ENCODE measurements around the gene DDR2.

The DDR2 gene

GRCh38 chr1:162621256-162621655, 11.0 kb upstream of the DDR2 start (continued):
- TF ChIP-seq TSHZ2 (CRISPR knock-in tag; IDR thresholded peaks at IDR 0.05) (no peak), ZC3H10 (CRISPR knock-in tag; IDR thresholded peaks at IDR 0.05) (no peak), BACH2 (CRISPR knock-in tag; IDR thresholded peaks at IDR 0.05; ENCODE audit: borderline replicate concordance) (no peak)

DNA sequence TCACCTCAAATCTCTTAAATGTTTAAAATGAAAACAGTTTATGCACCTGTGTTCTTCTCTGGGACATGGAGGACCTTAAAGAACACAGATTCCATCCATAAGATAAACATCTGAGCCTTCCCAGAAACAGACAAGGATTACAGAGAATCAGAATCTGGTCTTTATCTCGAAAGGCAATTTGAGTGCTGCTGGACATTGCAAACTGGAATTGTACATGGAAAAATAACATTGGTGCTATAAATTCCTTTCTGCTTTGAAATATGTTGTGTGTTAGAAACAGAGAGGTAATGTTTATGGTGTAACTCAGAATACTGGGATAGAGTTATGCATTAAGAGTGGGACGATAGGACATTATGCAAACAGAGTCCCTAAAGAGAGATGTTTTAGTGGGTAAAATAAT, 6.6 kb upstream of the DDR2 start:
- TF ChIP-seq OSR1 (CRISPR knock-in tag; IDR thresholded peaks at IDR 0.05) (no peak), CSDC2 (CRISPR knock-in tag; IDR thresholded peaks at IDR 0.05) (no peak), ISL1 (CRISPR knock-in tag; IDR thresholded peaks at IDR 0.05) (no peak), ZNF565 (CRISPR knock-in tag; conservative IDR thresholded peaks at IDR 0.05; ENCODE audit: low read depth) (no peak), CREB5 (CRISPR knock-in tag; IDR thresholded peaks at IDR 0.05; ENCODE audit: low read depth) (no peak), PPARA (CRISPR knock-in tag; IDR thresholded peaks at IDR 0.05; ENCODE audit: borderline replicate concordance) (no peak), SNAI2 (CRISPR knock-in tag; IDR thresholded peaks at IDR 0.05) (no peak), GLIS3 (CRISPR knock-in tag; IDR thresholded peaks at IDR 0.05) (no peak), ARNTL (CRISPR knock-in tag; IDR thresholded peaks at IDR 0.05; ENCODE audit: borderline replicate concordance, low read depth) (no peak), BACH2 (CRISPR knock-in tag; IDR thresholded peaks at IDR 0.05; ENCODE audit: borderline replicate concordance) (no peak), RARB (CRISPR knock-in tag; IDR thresholded peaks at IDR 0.05) (no peak), ZNF8 (CRISPR knock-in tag; IDR thresholded peaks at IDR 0.05) (no peak), TCF4 (CRISPR knock-in tag; IDR thresholded peaks at IDR 0.05; ENCODE audit: borderline replicate concordance) (no peak; the same call in 1 of the 2 replicates), ZC3H10 (CRISPR knock-in tag; IDR thresholded peaks at IDR 0.05) (no peak), ESRRG (CRISPR knock-in tag; IDR thresholded peaks at IDR 0.05) (no peak), TSHZ2 (CRISPR knock-in tag; IDR thresholded peaks at IDR 0.05) (no peak), ZFP3 (CRISPR knock-in tag; IDR thresholded peaks at IDR 0.05) (no peak)
- TF ChIP-seq, protein P1, sequence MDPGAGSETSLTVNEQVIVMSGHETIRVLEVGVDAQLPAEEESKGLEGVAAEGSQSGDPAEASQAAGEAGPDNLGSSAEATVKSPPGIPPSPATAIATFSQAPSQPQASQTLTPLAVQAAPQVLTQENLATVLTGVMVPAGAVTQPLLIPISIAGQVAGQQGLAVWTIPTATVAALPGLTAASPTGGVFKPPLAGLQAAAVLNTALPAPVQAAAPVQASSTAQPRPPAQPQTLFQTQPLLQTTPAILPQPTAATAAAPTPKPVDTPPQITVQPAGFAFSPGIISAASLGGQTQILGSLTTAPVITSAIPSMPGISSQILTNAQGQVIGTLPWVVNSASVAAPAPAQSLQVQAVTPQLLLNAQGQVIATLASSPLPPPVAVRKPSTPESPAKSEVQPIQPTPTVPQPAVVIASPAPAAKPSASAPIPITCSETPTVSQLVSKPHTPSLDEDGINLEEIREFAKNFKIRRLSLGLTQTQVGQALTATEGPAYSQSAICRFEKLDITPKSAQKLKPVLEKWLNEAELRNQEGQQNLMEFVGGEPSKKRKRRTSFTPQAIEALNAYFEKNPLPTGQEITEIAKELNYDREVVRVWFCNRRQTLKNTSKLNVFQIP (CRISPR knock-in tag; IDR thresholded peaks at IDR 0.05; ENCODE audit: borderline replicate concordance, low read depth): no peak

DNA sequence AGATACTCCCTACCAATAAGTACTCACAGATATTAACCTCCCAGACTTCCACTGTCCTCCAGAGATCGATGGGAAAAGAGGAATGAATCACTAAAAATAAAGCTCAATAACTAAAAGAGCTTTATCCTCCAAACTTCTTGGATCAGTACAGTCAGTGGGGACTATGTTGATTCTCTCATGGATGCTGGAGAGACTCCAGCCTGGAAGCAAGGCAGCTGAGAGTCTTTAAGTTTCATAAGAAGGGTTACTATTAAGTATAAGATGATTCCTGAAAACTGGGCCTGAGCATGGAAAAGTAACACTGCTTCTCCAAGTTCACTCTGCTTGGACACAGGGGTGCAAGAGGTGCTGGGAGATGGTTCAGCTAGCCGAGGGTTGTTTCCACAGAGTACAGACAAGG, 6.2 kb upstream of the DDR2 start:
- ATAC-seq: no peak
- TF ChIP-seq, protein P1 (CRISPR knock-in tag; IDR thresholded peaks at IDR 0.05; ENCODE audit: borderline replicate concordance, low read depth): no peak
- TF ChIP-seq ZFP30 (CRISPR knock-in tag; IDR thresholded peaks at IDR 0.05): no peak
- no peak for TF ChIP-seq TSHZ2 (CRISPR knock-in tag; IDR thresholded peaks at IDR 0.05)
- no peak for TF ChIP-seq SNAI2 (CRISPR knock-in tag; IDR thresholded peaks at IDR 0.05)
- no peak for TF ChIP-seq ZNF70 (CRISPR knock-in tag; IDR thresholded peaks at IDR 0.05)
- TF ChIP-seq ZNF565 (CRISPR knock-in tag; conservative IDR thresholded peaks at IDR 0.05; ENCODE audit: low read depth): no peak
- TF ChIP-seq OSR1 (CRISPR knock-in tag; IDR thresholded peaks at IDR 0.05): no peak
- TF ChIP-seq ARNTL (CRISPR knock-in tag; IDR thresholded peaks at IDR 0.05; ENCODE audit: borderline replicate concordance, low read depth): no peak
- TF ChIP-seq RARB (CRISPR knock-in tag; IDR thresholded peaks at IDR 0.05): no peak
- TF ChIP-seq PATZ1 (CRISPR knock-in tag; IDR thresholded peaks at IDR 0.05; ENCODE audit: borderline replicate concordance): no peak
- no peak for TF ChIP-seq CREB5 (CRISPR knock-in tag; IDR thresholded peaks at IDR 0.05; ENCODE audit: low read depth)

More for the DNA sequence above, 6.6 kb upstream of the DDR2 start:
- no peak for ATAC-seq

All from SK-N-SH treated with all-trans-retinoic acid at 6 μM for 48 hours (cell line).